ENCODE data around the gene FGFR2.

DNA sequence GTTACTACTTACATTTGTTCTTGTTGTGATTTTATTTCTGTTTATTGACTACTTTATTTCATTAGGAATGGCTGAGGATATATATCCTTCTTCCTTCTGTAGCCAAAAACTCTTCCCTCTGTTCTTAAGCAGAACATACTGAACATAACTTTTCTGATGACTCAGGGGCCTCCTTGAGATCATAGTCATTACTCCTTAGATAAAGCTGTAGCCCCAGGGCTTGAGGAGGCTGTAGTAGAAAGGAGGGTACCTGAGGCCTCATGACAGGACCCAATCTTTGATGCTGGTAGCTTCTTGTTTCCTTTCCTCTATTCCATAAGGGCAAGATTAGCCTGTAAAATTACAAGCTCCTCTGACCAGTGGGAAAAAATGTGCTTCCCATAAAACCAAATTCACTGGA lies 41.2 kb upstream of the FGFR2 start:
- TF ChIP-seq, protein P1, sequence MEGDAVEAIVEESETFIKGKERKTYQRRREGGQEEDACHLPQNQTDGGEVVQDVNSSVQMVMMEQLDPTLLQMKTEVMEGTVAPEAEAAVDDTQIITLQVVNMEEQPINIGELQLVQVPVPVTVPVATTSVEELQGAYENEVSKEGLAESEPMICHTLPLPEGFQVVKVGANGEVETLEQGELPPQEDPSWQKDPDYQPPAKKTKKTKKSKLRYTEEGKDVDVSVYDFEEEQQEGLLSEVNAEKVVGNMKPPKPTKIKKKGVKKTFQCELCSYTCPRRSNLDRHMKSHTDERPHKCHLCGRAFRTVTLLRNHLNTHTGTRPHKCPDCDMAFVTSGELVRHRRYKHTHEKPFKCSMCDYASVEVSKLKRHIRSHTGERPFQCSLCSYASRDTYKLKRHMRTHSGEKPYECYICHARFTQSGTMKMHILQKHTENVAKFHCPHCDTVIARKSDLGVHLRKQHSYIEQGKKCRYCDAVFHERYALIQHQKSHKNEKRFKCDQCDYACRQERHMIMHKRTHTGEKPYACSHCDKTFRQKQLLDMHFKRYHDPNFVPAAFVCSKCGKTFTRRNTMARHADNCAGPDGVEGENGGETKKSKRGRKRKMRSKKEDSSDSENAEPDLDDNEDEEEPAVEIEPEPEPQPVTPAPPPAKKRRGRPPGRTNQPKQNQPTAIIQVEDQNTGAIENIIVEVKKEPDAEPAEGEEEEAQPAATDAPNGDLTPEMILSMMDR (IDR thresholded peaks at IDR 0.05): no peak
- TF ChIP-seq POLR2A (IDR thresholded peaks at IDR 0.05): no peak
